H1 (cell line): Measurements from ENCODE around the gene AGTR2. TPM values are rescaled to one million over a fixed set of nuclear protein-coding genes. Genes with fewer than 3 reads are reported as not detected.

Experiments
- CTCF ChIA-PET: fragments of 300-600 bp; sonication (Branson Sonifier 250); formaldehyde crosslinking; loops from one replicate; lab custom pipeline; 2021; ENCODE audit not compliant: partially characterized antibody; lab: Charles Lee
- POLR2A ChIA-PET: fragments of 300-600 bp; sonication (Branson Sonifier 250); formaldehyde crosslinking; loops from one replicate; lab custom pipeline; 2021; ENCODE audit warnings: inconsistent platforms; ENCODE audit not compliant: partially characterized antibody; lab: Charles Lee
- DNase-seq, 2 experiments: peaks; one replicate each; pipeline versions ENCODE4 v3.0.0 to v3.0.0-alpha.2; 2010 to 2022; ENCODE audit warnings: low spot score in 2 of 2, low read depth in 1 of 2, mixed read lengths in 1 of 2
- FAIRE-seq: peaks from 2 replicates; lab custom pipeline; 2011; peaks lifted over from hg19 to GRCh38; lab: Jason Lieb, UNC
- H2AFZ ChIP-seq: 2 replicates; pipeline ENCODE4 v1.8.1; 2012; ENCODE audit warnings: low read length, inconsistent platforms
- H2AK5ac ChIP-seq: 2 replicates; pipeline ENCODE4 v1.6.1; 2013; ENCODE audit warnings: low read depth, low read length
- H2BK120ac ChIP-seq: replicated peaks from 2 replicates; pipeline ENCODE3; 2013; ENCODE audit warnings: low read depth, low read length, inconsistent platforms
- H2BK12ac ChIP-seq: 2 replicates; pipeline ENCODE4 v1.6.1; 2013; ENCODE audit warnings: low read depth, low read length
- H2BK15ac ChIP-seq: 2 replicates; pipeline ENCODE4 v1.6.1; 2013; ENCODE audit warnings: low read length
- H2BK20ac ChIP-seq: 2 replicates; pipeline ENCODE4 v1.6.1; 2013; ENCODE audit warnings: low read length
- H2BK5ac ChIP-seq: 2 replicates; pipeline ENCODE4 v1.6.1; 2013; ENCODE audit warnings: low read depth, low read length
- H3K14ac ChIP-seq: 2 replicates; pipeline ENCODE4 v1.6.1; 2013; ENCODE audit warnings: inconsistent platforms; ENCODE audit not compliant: insufficient read length
- H3K18ac ChIP-seq: 2 replicates; pipeline ENCODE4 v1.6.1; 2013; ENCODE audit warnings: low read length; ENCODE audit errors: extremely low read depth
- H3K23ac ChIP-seq: 2 replicates; pipeline ENCODE4 v1.6.1; 2013; ENCODE audit warnings: inconsistent platforms; ENCODE audit not compliant: insufficient read length
- H3K23me2 ChIP-seq: 2 replicates; pipeline ENCODE4 v1.6.1; 2013; ENCODE audit warnings: low read depth, low read length
- H3K27ac ChIP-seq: 2 replicates; pipeline ENCODE4 v1.6.1; 2011; ENCODE audit warnings: low read depth, low read length, inconsistent platforms
- H3K27me3 ChIP-seq, 4 experiments: replicated peaks in 1 of 4; 1 replicate in 1 of 4; 2 replicates in 3 of 4; pipeline versions ENCODE4 v1.6.1 to v1.8.1; 2011 to 2013; ENCODE audit warnings: low read length in 3 of 4, mild to moderate bottlenecking in 3 of 4, inconsistent platforms in 2 of 4, mixed read lengths in 2 of 4, moderate library complexity in 1 of 4; ENCODE audit not compliant: control insufficient read depth in 3 of 4, insufficient read depth in 3 of 4; ENCODE audit errors: extremely low read depth in 1 of 4
- H3K36me3 ChIP-seq, 4 experiments: 2 replicates each; pipeline versions ENCODE4 v1.6.1 to v1.8.1; 2011 to 2013; ENCODE audit warnings: mild to moderate bottlenecking in 4 of 4, low read length in 3 of 4, moderate library complexity in 2 of 4, control low read depth in 1 of 4, inconsistent platforms in 1 of 4; ENCODE audit not compliant: insufficient read depth in 4 of 4, control insufficient read depth in 2 of 4
- H3K4ac ChIP-seq: replicated peaks from 2 replicates; pipeline ENCODE3; 2013; ENCODE audit warnings: low read length, low read depth, mixed read lengths, inconsistent platforms; ENCODE audit not compliant: insufficient read length
- H3K4me1 ChIP-seq, 4 experiments: replicated peaks in 1 of 4; 1 replicate in 1 of 4; 2 replicates in 3 of 4; pipeline versions ENCODE4 v1.6.1 to v1.8.1; 2011 to 2013; ENCODE audit warnings: low read length in 3 of 4, inconsistent platforms in 2 of 4, mixed read lengths in 1 of 4; ENCODE audit not compliant: insufficient read depth in 4 of 4, control insufficient read depth in 3 of 4
- H3K4me2 ChIP-seq, 2 experiments: 2 replicates each; pipeline versions ENCODE4 v1.6.1 to v1.8.1; 2011 to 2013; ENCODE audit warnings: low read depth in 2 of 2, low read length in 2 of 2, control low read depth in 1 of 2, inconsistent platforms in 1 of 2, mild to moderate bottlenecking in 1 of 2; ENCODE audit not compliant: insufficient read depth in 1 of 2
- H3K4me3 ChIP-seq, 4 experiments: fragments of 200-600, 300-600 bp in 1 of 4; sonication (generic), shearing (Covaris generic), sonication (Bioruptor Twin) in 1 of 4; 2 replicates each; pipeline versions ENCODE4 v1.5.1 to v1.8.1; 2011 to 2016; ENCODE audit warnings: low read length in 4 of 4, low read depth in 3 of 4, control low read depth in 2 of 4, inconsistent platforms in 2 of 4, mild to moderate bottlenecking in 2 of 4, mixed read lengths in 1 of 4, moderate library complexity in 1 of 4; ENCODE audit not compliant: insufficient read depth in 2 of 4; ENCODE audit errors: extremely low read depth in 1 of 4
- H3K56ac ChIP-seq: replicated peaks from 2 replicates; pipeline ENCODE3; 2013; ENCODE audit warnings: low read depth, mild to moderate bottlenecking, mixed read lengths, low read length, inconsistent platforms; ENCODE audit not compliant: insufficient read length
- H3K79me1 ChIP-seq: 2 replicates; pipeline ENCODE4 v1.6.1; 2013; ENCODE audit warnings: low read depth, low read length, control low read depth
- H3K79me2 ChIP-seq, 2 experiments: 2 replicates each; pipeline versions ENCODE4 v1.6.1 to v1.8.1; 2012 to 2013; ENCODE audit warnings: low read length in 2 of 2, mild to moderate bottlenecking in 2 of 2, inconsistent platforms in 1 of 2; ENCODE audit not compliant: insufficient read depth in 2 of 2, control insufficient read depth in 1 of 2
- H3K9ac ChIP-seq, 4 experiments: replicated peaks in 1 of 4; 1 replicate in 1 of 4; 2 replicates in 3 of 4; pipeline versions ENCODE4 v1.6.1 to v1.8.1; 2011 to 2013; ENCODE audit warnings: low read depth in 3 of 4, low read length in 3 of 4, control low read depth in 2 of 4, mild to moderate bottlenecking in 2 of 4, moderate library complexity in 2 of 4, inconsistent platforms in 1 of 4; ENCODE audit errors: extremely low read depth in 1 of 4
- H3K9me3 ChIP-seq, 2 experiments: 2 replicates each; pipeline versions ENCODE4 v1.6.1 to v1.8.1; 2012 to 2013; ENCODE audit warnings: mild to moderate bottlenecking in 2 of 2, moderate library complexity in 2 of 2, control low read depth in 1 of 2, inconsistent platforms in 1 of 2, low read depth in 1 of 2, low read length in 1 of 2, mixed read lengths in 1 of 2; ENCODE audit not compliant: insufficient read depth in 2 of 2
- H4K20me1 ChIP-seq, 2 experiments: replicated peaks in 1 of 2; 2 replicates each; pipeline versions ENCODE3 to v1.8.1; 2011 to 2013; ENCODE audit warnings: inconsistent platforms in 2 of 2, low read length in 2 of 2, mild to moderate bottlenecking in 1 of 2; ENCODE audit not compliant: insufficient read depth in 2 of 2, control insufficient read depth in 1 of 2
- H4K5ac ChIP-seq: 2 replicates; pipeline ENCODE4 v1.6.1; 2013; ENCODE audit warnings: low read length, low read depth, mixed read lengths, inconsistent platforms; ENCODE audit not compliant: insufficient read length
- H4K8ac ChIP-seq: 2 replicates; pipeline ENCODE4 v1.8.0; 2013; ENCODE audit warnings: mild to moderate bottlenecking, moderate library complexity, low read length, inconsistent platforms; ENCODE audit not compliant: insufficient read depth; ENCODE audit errors: extremely low read depth
- H4K91ac ChIP-seq: replicated peaks from 2 replicates; pipeline ENCODE3; 2013; ENCODE audit warnings: low read length, mixed read lengths, inconsistent platforms; ENCODE audit not compliant: insufficient read length
- CBX5 ChIP-seq: fragments of 300-800, 300-1000 bp; sonication (generic); IDR thresholded peaks from 2 replicates; pipeline ENCODE4 v1.7.1; 2016; ENCODE audit warnings: antibody characterized with exemption, low read length, low read depth
- CHD1 ChIP-seq: IDR thresholded peaks from 2 replicates; pipeline ENCODE4 v1.6.1; 2012; ENCODE audit warnings: low read depth, low read length, improper control_type of control experiment
- EP300 ChIP-seq, 2 experiments: IDR thresholded peaks; 1 replicate in 1 of 2; 2 replicates in 1 of 2; pipeline ENCODE4 v1.6.1; 2011 to 2012; ENCODE audit warnings: low read depth in 2 of 2, low read length in 2 of 2, mild to moderate bottlenecking in 2 of 2, borderline replicate concordance in 1 of 2, inconsistent platforms in 1 of 2, moderate library complexity in 1 of 2
- KDM4A ChIP-seq: IDR thresholded peaks from one replicate; pipeline ENCODE4 v1.7.1; 2012; ENCODE audit warnings: low read depth, mild to moderate bottlenecking, moderate library complexity, low read length, inconsistent platforms; ENCODE audit not compliant: severe bottlenecking
- MAFK ChIP-seq: IDR thresholded peaks from 2 replicates; pipeline ENCODE4 v1.6.1; 2012; ENCODE audit warnings: low read depth, mild to moderate bottlenecking, improper control_type of control experiment, low read length
- NRF1 ChIP-seq: IDR thresholded peaks from 2 replicates; pipeline ENCODE4 v1.6.1; 2011; ENCODE audit warnings: mild to moderate bottlenecking, low read depth, low read length, improper control_type of control experiment
- RAD21 ChIP-seq, 2 experiments: IDR thresholded peaks in 1 of 2; conservative IDR thresholded peaks in 1 of 2; 2 replicates each; pipeline ENCODE4 v1.6.1; 2011; ENCODE audit warnings: low read depth in 2 of 2, low read length in 2 of 2, improper control_type of control experiment in 1 of 2, inconsistent platforms in 1 of 2, mild to moderate bottlenecking in 1 of 2, moderate library complexity in 1 of 2
- RNF2 ChIP-seq: fragments of 200-900, 300-1000 bp; sonication (generic); IDR thresholded peaks from 2 replicates; pipeline ENCODE4 v1.7.1; 2016; ENCODE audit warnings: borderline replicate concordance, low read depth, mild to moderate bottlenecking, antibody characterized with exemption, low read length; ENCODE audit not compliant: poor library complexity, severe bottlenecking; ENCODE audit errors: missing control alignments
- SIX5 ChIP-seq: IDR thresholded peaks from 2 replicates; pipeline ENCODE4 v1.6.1; 2011; ENCODE audit warnings: mild to moderate bottlenecking, low read depth, low read length
- ZNF274 ChIP-seq: IDR thresholded peaks from 2 replicates; pipeline ENCODE4 v1.7.0; 2012; ENCODE audit warnings: low read length, borderline replicate concordance; ENCODE audit errors: extremely low read depth
- WGBS, 2 experiments: shearing (Covaris generic) in 1 of 2; methylation state at CpG; one replicate each; pipeline versions ENCODE4 v1.1.6 to v1.1.7; 2013 to 2015; ENCODE audit warnings: low lambda C conversion rate in 2 of 2, mixed read lengths in 2 of 2, inconsistent platforms in 1 of 2, low coverage in 1 of 2, missing lambda C conversion rate in 1 of 2; ENCODE audit not compliant: insufficient replicate concordance in 2 of 2, insufficient coverage in 1 of 2, insufficient read length in 1 of 2; ENCODE audit errors: extremely low coverage in 1 of 2, missing lambda C conversion rate in 1 of 2; 5-methylcytosine and 5-hydroxymethylcytosine counted together
- polyA plus RNA-seq, 7 experiments: library from polyadenylated mRNA; depleted of rRNA in 3 of 7; stranded (reverse) in 5 of 7; unstranded in 2 of 7; fragments of >200 nt in 5 of 7; fragments of 200-250 nt in 2 of 7; gene quantifications; 1 replicate in 5 of 7; 2 replicates in 1 of 7; 4 replicates in 1 of 7; pipeline versions ENCODE4 v1.2.1 to v1.2.3, GENCODE V29; 2011 to 2013; ENCODE audit warnings: missing spikeins in 2 of 7, mixed read lengths in 2 of 7
- total RNA-seq: library from RNA; stranded (reverse); fragmentation: NEBNext Ultra II Directional; extraction: Animal tissue kit (Norgen Biotek cat#: 25700); gene quantifications from 2 replicates; pipeline ENCODE4 v1.2.1, GENCODE V29; 2021
- TF ChIP-seq, protein P1 (sequence below): IDR thresholded peaks from 2 replicates; pipeline ENCODE4 v1.6.1; 2011; ENCODE audit warnings: low read length, improper control_type of control experiment
- TF ChIP-seq, protein P2 (sequence below): IDR thresholded peaks from 2 replicates; pipeline ENCODE4 v1.6.1; 2011; ENCODE audit warnings: low read depth, mild to moderate bottlenecking, low read length; ENCODE audit not compliant: insufficient read depth

The AGTR2 gene
- total and polyA plus RNA-seq, 2 of the 8 experiments (the other 6 are each of a cell fraction or from before 2014, with no cell fraction given) = not detected

DNA sequence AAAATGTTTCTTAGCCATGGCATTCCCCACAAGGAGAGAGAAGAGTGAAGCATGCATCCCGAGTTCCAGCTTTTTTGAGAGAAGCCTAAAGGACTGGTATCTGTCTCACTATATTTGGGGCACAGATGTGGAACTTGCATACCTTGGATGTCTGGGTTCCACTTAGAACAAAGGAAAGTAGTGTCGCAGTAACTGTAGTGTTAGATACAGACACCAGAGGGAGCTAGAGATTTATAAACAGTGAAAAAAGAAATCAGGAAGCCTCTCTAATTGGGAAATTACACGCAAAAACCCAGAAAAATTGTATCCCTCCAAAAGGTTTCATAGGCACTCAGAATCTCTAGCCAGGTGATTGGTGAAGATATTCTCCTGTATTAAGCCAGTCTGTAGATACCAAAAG, 34.4 kb downstream of the AGTR2 start:
- no peak overlapping the region for H2BK20ac ChIP-seq
- no peak overlapping the region for H2BK120ac ChIP-seq
- no peak overlapping the region for H4K91ac ChIP-seq
- no peaks in the 10 kb centered on the region for H3K36me3 ChIP-seq
- no peak overlapping the region for H3K4me3 ChIP-seq
- no peak overlapping the region for H4K8ac ChIP-seq
- H3K9me3 ChIP-seq = no peaks in the 10 kb centered on the region
- no peak overlapping the region for H2BK5ac ChIP-seq
- H3K18ac ChIP-seq = no peak overlapping the region
- H3K14ac ChIP-seq = no peak overlapping the region
- WGBS, 2 experiments = 13% methylated on average over 2 of the region's 3 CpGs; no CpG with 5 or more reads in 1 of the 2 experiments
- no peak overlapping the region for H3K56ac ChIP-seq
- POLR2A ChIA-PET = no interaction called here
- no peak overlapping the region for H3K27ac ChIP-seq
- H4K20me1 ChIP-seq = no peaks in the 10 kb centered on the region
- no peak overlapping the region for H2AFZ ChIP-seq
- no peaks in the 10 kb centered on the region for H3K23me2 ChIP-seq
- H3K4ac ChIP-seq = no peak overlapping the region
- H3K79me2 ChIP-seq = no peaks in the 10 kb centered on the region
- no peak overlapping the region for H3K4me2 ChIP-seq
- H2BK12ac ChIP-seq = no peak overlapping the region
- H3K79me1 ChIP-seq = no peaks in the 10 kb centered on the region
- no peak overlapping the region for H3K9ac ChIP-seq
- no peak overlapping the region for H2BK15ac ChIP-seq
- H3K27me3 ChIP-seq = no peaks in the 10 kb centered on the region
- no peak overlapping the region for H2AK5ac ChIP-seq
- DNase-seq = no peak
- FAIRE-seq = peak; percentile 91
- H4K5ac ChIP-seq = no peak overlapping the region
- H3K4me1 ChIP-seq = no peaks in the 10 kb centered on the region
- H3K23ac ChIP-seq = no peak overlapping the region
- CTCF ChIA-PET = interaction anchor here (0.7 to 1.2 kb wide), 2 partner anchors 237 to 245 kb away, joined by 3 read pairs; no protein-coding TSS in a partner anchor
- TF ChIP-seq NRF1 (no peak), RAD21 (IDR thresholded peaks at IDR 0.05 in 1 of 2, conservative IDR thresholded peaks at IDR 0.05 in 1 of 2; ENCODE audit: low read depth in 2 of 2, low read length in 2 of 2) (peak; percentile 72 to 74), SIX5 (no peak), CBX5 (no peak), MAFK (no peak), ZNF274 (no peak), CHD1 (no peak), EP300 (IDR thresholded peaks at IDR 0.05; ENCODE audit: borderline replicate concordance in 1 of 2, low read depth in 2 of 2, low read length in 2 of 2) (no peak), RNF2 (no peak), KDM4A (no peak)
- TF ChIP-seq, protein P1, sequence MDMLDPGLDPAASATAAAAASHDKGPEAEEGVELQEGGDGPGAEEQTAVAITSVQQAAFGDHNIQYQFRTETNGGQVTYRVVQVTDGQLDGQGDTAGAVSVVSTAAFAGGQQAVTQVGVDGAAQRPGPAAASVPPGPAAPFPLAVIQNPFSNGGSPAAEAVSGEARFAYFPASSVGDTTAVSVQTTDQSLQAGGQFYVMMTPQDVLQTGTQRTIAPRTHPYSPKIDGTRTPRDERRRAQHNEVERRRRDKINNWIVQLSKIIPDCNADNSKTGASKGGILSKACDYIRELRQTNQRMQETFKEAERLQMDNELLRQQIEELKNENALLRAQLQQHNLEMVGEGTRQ = no peak
- TF ChIP-seq, protein P2, sequence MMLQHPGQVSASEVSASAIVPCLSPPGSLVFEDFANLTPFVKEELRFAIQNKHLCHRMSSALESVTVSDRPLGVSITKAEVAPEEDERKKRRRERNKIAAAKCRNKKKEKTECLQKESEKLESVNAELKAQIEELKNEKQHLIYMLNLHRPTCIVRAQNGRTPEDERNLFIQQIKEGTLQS = no peak
